Activated CD4-positive, alpha-beta T cell treated with anti-CD3 and anti-CD28 coated beads for 48 hours (primary cell): ENCODE data around the gene SLC16A9.
"Not testable (repeated sequence)": the region's sequence is repeated elsewhere in the genome, so short reads cannot be mapped to it uniquely, and the experiment has no call there.

Experiments used
- DNase-seq: peaks from one replicate; pipeline ENCODE4 v3.0.0-alpha.2; 2020

The SLC16A9 gene

GRCh38 chr10:59672150-59672875, 37.3 kb downstream of the SLC16A9 start:
- DNase-seq, result no peak

- no peak for DNase-seq
Measured at GRCh38 chr10:59670269-59670668, 39.4 kb downstream of the SLC16A9 start.

- no peak for DNase-seq
Measured at GRCh38 chr10:59668096-59668495, 41.6 kb downstream of the SLC16A9 start.

- DNase-seq, result no peak
Measured at GRCh38 chr10:59666310-59666709, 43.3 kb downstream of the SLC16A9 start.

GRCh38 chr10:59663213-59663612, 46.4 kb downstream of the SLC16A9 start:
- not testable (repeated sequence) for DNase-seq

GRCh38 chr10:59657724-59658123, 51.9 kb downstream of the SLC16A9 start:
- no peak for DNase-seq

- DNase-seq, result no peak
Measured at GRCh38 chr10:59655309-59655708, 54.3 kb downstream of the SLC16A9 start.

- no peak for DNase-seq
Measured at GRCh38 chr10:59654007-59654406, 55.6 kb downstream of the SLC16A9 start.

GRCh38 chr10:59651902-59652301, 57.7 kb downstream of the SLC16A9 start:
- no peak for DNase-seq

GRCh38 chr10:59649606-59650346, 59.9 kb downstream of the SLC16A9 start:
- DNase-seq, result no peak

- no peak for DNase-seq
Measured at GRCh38 chr10:59648711-59649201, 60.9 kb downstream of the SLC16A9 start.

- DNase-seq, result no peak
Measured at GRCh38 chr10:59644841-59645240, 64.8 kb downstream of the SLC16A9 start.

GRCh38 chr10:59641688-59642087, 68.0 kb downstream of the SLC16A9 start:
- not testable (repeated sequence) for DNase-seq

GRCh38 chr10:59635502-59636290, 74.0 kb downstream of the SLC16A9 start:
- no peak for DNase-seq

- DNase-seq, result no peak
Measured at GRCh38 chr10:59634102-59634501, 75.5 kb downstream of the SLC16A9 start.

- DNase-seq, result no peak
Measured at GRCh38 chr10:59633063-59633462, 76.6 kb downstream of the SLC16A9 start.

- DNase-seq, result no peak
Measured at GRCh38 chr10:59631882-59632807, 77.5 kb downstream of the SLC16A9 start.

- DNase-seq, result no peak
Measured at GRCh38 chr10:59631237-59631636, 78.4 kb downstream of the SLC16A9 start.

- DNase-seq, result no peak
Measured at GRCh38 chr10:59628965-59629364, 80.7 kb downstream of the SLC16A9 start.

- no peak for DNase-seq
Measured at GRCh38 chr10:59628456-59628855, 81.2 kb downstream of the SLC16A9 start.

GRCh38 chr10:59627366-59628018, 82.2 kb downstream of the SLC16A9 start:
- no peak for DNase-seq

- DNase-seq, result no peak
Measured at GRCh38 chr10:59626523-59626869, 83.2 kb downstream of the SLC16A9 start.
